Neural progenitor cell (in vitro differentiated cells): Measurements from ENCODE around the gene RBM44.

Experiments used
- EZH2 ChIP-seq: fragments of 200-600 bp; sonication (generic); IDR thresholded peaks from 2 replicates; pipeline ENCODE4 v1.6.1; 2017; ENCODE audit warnings: antibody characterized with exemption, mild to moderate bottlenecking, moderate library complexity
- TF ChIP-seq, protein P1 (sequence below): fragments of 200-600 bp; sonication (generic); IDR thresholded peaks from 2 replicates; pipeline ENCODE4 v1.5.1; 2017; ENCODE audit warnings: antibody characterized with exemption, mild to moderate bottlenecking

DNA sequence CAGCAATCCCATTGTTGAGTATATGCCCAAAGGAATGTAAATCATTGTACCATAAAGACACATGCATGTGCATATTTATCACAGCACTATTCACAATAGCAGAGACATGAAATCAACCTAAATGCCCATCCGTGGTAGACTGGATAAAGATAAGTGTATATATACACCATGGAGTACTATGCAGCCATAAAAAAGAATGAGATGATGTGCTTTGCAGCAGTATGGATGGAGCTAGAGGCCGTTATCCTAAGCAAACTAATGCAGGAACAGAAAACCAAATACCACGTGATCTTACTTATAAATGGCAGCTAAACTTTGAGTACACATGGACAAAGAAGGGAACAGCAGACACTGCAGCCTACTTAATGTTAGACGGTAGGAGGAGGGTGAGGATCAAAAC lies 42.5 kb downstream of the RBM44 start:
- TF ChIP-seq, protein P1, sequence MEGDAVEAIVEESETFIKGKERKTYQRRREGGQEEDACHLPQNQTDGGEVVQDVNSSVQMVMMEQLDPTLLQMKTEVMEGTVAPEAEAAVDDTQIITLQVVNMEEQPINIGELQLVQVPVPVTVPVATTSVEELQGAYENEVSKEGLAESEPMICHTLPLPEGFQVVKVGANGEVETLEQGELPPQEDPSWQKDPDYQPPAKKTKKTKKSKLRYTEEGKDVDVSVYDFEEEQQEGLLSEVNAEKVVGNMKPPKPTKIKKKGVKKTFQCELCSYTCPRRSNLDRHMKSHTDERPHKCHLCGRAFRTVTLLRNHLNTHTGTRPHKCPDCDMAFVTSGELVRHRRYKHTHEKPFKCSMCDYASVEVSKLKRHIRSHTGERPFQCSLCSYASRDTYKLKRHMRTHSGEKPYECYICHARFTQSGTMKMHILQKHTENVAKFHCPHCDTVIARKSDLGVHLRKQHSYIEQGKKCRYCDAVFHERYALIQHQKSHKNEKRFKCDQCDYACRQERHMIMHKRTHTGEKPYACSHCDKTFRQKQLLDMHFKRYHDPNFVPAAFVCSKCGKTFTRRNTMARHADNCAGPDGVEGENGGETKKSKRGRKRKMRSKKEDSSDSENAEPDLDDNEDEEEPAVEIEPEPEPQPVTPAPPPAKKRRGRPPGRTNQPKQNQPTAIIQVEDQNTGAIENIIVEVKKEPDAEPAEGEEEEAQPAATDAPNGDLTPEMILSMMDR: no peak
- TF ChIP-seq EZH2: no peak
